Muscle layer of duodenum (tissue), 2 donors: ENCODE results near the gene BPI.
"Not testable (repeated sequence)": the region's sequence is repeated elsewhere in the genome, so short reads cannot be mapped to it uniquely, and the experiment has no call there.

ENCODE experiments used
- H3K27ac ChIP-seq: one replicate; pipeline ENCODE4 v1.7.0; 2013; ENCODE audit warnings: mild to moderate bottlenecking, low read length
- H3K27me3 ChIP-seq: one replicate; pipeline ENCODE4 v1.7.0; 2013; ENCODE audit warnings: low read depth, mild to moderate bottlenecking, control low read depth, low read length
- H3K36me3 ChIP-seq, 2 donors: one replicate each; pipeline ENCODE4 v1.7.0; 2013; ENCODE audit warnings: low read length in 2 of 2, control low read depth in 1 of 2, mild to moderate bottlenecking in 1 of 2; ENCODE audit not compliant: insufficient read depth in 2 of 2, control insufficient read depth in 1 of 2
- H3K4me1 ChIP-seq, 2 donors: one replicate each; pipeline ENCODE4 v1.7.0; 2013; ENCODE audit warnings: low read length in 2 of 2, mild to moderate bottlenecking in 2 of 2, control low read depth in 1 of 2, moderate library complexity in 1 of 2; ENCODE audit not compliant: insufficient read depth in 2 of 2, control insufficient read depth in 1 of 2
- H3K4me3 ChIP-seq, 2 donors: one replicate each; pipeline ENCODE4 v1.7.0; 2013; ENCODE audit warnings: low read length in 2 of 2, low read depth in 1 of 2, mild to moderate bottlenecking in 1 of 2
- H3K9me3 ChIP-seq, 2 donors: one replicate each; pipeline ENCODE4 v1.7.0; 2013; ENCODE audit warnings: low read length in 2 of 2, control low read depth in 1 of 2, mild to moderate bottlenecking in 1 of 2; ENCODE audit not compliant: control insufficient read depth in 1 of 2
- donor health status: healthy.

Gene BPI

GRCh38 chr20:38306379-38306778 is 2.4 kb downstream of the BPI start:
- H3K27me3 ChIP-seq = no peaks in the 10 kb centered on the region
- H3K4me1 ChIP-seq = peaks cover 0 to 4% of the 10 kb centered on the region in 2 donors
- no peak overlapping the region for H3K4me3 ChIP-seq
- H3K9me3 ChIP-seq = peaks cover 0 to 3% of the 10 kb centered on the region in 2 donors
- H3K36me3 ChIP-seq = no peaks in the 10 kb centered on the region
- no peak overlapping the region for H3K27ac ChIP-seq

DNA sequence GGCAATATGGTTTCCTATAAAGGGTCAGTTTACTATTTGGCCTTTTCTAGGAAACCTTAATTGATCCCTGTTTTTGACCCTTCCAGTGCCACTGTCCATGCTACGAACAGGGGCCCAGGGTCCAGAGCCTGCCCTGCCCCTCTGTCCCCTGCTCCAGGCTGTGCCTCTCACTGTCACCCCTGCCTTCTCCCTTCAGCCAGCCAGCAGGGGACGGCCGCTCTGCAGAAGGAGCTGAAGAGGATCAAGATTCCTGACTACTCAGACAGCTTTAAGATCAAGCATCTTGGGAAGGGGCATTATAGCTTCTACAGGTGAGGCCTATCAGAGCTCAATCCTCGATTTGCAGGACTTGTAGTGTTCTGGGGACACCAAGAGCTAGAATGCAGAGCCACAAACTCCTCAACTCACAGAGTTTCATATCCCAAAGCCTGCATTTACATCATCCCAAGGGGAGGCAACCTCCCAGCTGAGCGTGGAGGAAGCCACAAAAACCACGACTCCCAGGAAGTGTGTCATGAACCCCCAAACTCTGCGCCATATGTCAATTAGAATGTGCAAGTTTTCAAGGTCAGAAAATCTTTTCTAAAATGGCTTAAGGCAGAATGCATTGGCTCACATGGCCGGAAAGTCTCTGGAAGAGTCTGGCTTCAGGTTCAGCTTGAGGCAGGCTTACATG is 3.6 kb downstream of the BPI start:
- Histone ChIP-seq H3K4me1 (peaks cover 0 to 4% of the 10 kb centered on the region in 2 donors), H3K27ac (no peak overlapping the region), H3K27me3 (no peaks in the 10 kb centered on the region)

DNA sequence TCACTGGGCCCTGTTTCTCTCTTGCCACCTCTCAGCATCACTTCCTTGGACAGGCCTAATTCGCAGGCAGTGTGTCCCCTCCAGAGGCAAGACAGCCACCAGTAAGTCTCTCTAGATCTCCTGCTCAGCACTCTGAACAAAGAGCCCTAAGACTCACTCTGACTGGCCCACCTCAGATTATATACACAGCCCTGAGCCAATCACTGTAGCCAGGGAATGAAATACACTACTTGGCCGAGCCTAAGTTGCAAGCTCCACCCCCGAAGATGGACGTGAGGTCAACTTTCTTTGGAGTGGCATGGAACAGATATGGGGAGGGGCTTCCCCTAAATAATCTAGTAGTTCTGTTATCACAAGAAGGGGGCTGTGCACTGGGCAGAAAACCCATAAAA is 4.1 kb downstream of the BPI start:
- Histone ChIP-seq H3K27ac (no peak overlapping the region), H3K27me3 (no peaks in the 10 kb centered on the region), H3K36me3 (no peaks in the 10 kb centered on the region), H3K9me3 (peaks cover 0 to 3% of the 10 kb centered on the region in 2 donors), H3K4me1 (peaks cover 0 to 4% of the 10 kb centered on the region in 2 donors), H3K4me3 (no peak overlapping the region)

More for the DNA sequence above, 3.6 kb downstream of the BPI start:
- Histone ChIP-seq H3K36me3 (no peaks in the 10 kb centered on the region), H3K4me3 (no peak overlapping the region), H3K9me3 (peaks cover 0 to 3% of the 10 kb centered on the region in 2 donors)

GRCh38 chr20:38308447-38308846 is 4.5 kb downstream of the BPI start:
- Histone ChIP-seq H3K4me1 (no peaks in the 10 kb centered on the region), H3K27ac (no peak overlapping the region), H3K36me3 (no peaks in the 10 kb centered on the region), H3K9me3 (peaks cover 0 to 3% of the 10 kb centered on the region in 2 donors), H3K4me3 (no peak overlapping the region), H3K27me3 (no peaks in the 10 kb centered on the region)

DNA sequence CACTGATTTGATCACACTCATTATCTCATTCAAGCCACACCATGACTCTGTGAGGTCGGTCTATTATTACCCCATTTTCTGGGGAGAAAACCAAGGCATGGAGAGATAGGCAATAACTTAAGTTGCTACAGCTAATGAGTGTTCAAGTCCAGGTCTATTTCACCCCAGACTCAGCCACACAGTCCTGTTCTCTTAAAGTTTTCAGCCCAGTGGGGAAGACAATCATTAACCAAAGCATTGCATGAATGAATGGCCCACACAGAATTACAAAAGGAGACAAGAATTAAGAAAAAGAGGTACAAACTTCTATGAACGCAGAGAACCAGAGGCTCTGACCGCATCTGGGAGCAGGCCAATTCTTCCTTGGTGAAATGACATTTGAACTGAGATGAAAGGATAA is 7.1 kb downstream of the BPI start:
- Histone ChIP-seq H3K4me1 (no peaks in the 10 kb centered on the region), H3K9me3 (peaks cover 0 to 3% of the 10 kb centered on the region in 2 donors), H3K27ac (no peak overlapping the region), H3K4me3 (no peak overlapping the region), H3K36me3 (no peaks in the 10 kb centered on the region), H3K27me3 (no peaks in the 10 kb centered on the region)

DNA sequence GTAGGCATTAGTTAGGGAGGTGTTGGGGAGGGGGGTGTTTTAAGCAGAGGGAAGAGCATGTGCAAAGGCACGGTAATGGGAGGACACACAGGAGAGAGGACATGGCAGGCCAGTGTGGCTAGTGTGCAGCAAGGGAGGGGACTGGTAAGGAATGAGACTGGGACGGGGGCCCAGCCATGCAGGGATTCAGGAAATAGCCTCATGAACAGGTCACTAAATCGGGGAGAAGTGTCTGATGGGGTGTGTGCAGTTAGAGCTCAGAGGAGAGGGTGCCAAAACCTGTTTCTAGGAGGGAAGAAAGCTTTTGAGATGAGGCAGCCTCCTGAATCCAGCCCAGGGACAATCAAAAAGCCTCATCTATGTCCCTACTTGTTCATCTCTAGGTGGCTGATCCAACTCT is 7.5 kb downstream of the BPI start:
- Histone ChIP-seq H3K4me1 (no peaks in the 10 kb centered on the region), H3K4me3 (no peak overlapping the region), H3K9me3 (peaks cover 0 to 3% of the 10 kb centered on the region in 2 donors), H3K36me3 (no peaks in the 10 kb centered on the region), H3K27me3 (no peaks in the 10 kb centered on the region), H3K27ac (no peak overlapping the region)

GRCh38 chr20:38313676-38314075 is 9.7 kb downstream of the BPI start:
- Histone ChIP-seq H3K36me3 (no peaks in the 10 kb centered on the region), H3K27ac (no peak overlapping the region), H3K27me3 (no peaks in the 10 kb centered on the region), H3K4me3 (no peak overlapping the region), H3K4me1 (no peaks in the 10 kb centered on the region), H3K9me3 (peaks cover 0 to 3% of the 10 kb centered on the region in 2 donors)

GRCh38 chr20:38314350-38314749 is 10.4 kb downstream of the BPI start:
- H3K27ac ChIP-seq, H3K4me3 ChIP-seq, H3K27me3 ChIP-seq, H3K9me3 ChIP-seq, H3K4me1 ChIP-seq, H3K36me3 ChIP-seq: not testable (repeated sequence)

DNA sequence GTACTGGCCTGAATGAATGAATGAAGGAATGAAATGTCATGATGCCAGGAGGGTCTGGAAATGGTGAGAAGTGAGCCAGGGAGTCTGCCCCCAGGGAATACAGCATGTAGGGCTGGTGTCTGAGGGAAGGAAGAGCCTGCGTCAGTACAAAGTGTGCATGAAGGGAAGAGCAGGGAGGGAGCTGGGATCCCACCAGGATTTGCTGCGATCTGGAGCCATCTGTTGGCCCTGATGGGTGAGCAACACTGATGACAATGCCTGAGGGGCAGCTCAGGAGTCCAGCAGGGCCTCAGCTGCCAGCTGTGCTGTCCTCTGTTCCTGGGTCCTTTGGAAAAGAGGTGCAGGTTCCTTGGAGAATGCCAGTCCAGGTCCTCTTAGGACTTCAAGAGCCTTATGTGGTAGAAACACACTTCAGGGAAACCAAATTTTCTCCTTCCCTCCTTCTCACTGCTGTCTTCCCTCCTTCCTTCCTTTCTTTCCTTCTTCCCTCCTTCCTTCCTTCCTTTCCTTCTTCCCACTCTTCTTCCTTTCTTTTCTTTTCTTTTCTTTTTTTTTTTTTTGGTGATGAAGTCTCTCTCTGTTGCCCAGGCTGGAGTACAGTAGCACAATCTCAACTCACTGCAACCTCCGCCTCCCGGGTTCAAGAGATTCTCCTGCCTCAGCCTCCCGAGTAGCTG is 11.5 kb downstream of the BPI start:
- Histone ChIP-seq H3K4me1 (no peaks in the 10 kb centered on the region), H3K9me3 (no peaks in the 10 kb centered on the region), H3K36me3 (no peaks in the 10 kb centered on the region), H3K4me3 (no peak overlapping the region), H3K27me3 (no peaks in the 10 kb centered on the region), H3K27ac (no peak overlapping the region)

DNA sequence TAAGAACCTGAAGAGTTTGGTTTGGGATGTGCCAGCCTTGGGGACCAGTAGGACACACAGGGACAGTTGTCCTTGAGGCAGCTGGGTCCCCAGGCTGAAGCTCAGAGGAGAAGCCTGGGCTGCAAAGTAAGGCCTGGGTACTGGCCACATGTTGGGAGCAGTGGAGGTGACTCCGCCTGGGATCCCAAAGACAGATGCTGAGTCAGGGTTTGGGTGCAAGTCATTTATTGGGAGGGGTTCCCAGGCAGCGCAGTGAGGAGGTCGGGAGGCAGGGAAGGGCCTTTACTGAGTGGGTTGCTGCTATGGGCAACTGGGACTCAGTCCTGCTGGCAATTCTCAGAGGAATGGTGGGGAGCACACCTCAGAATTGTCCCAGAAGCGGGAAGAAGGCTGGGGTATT is 12.4 kb downstream of the BPI start:
- Histone ChIP-seq H3K27me3 (no peaks in the 10 kb centered on the region), H3K27ac (no peak overlapping the region), H3K9me3 (no peaks in the 10 kb centered on the region), H3K4me1 (no peaks in the 10 kb centered on the region), H3K4me3 (no peak overlapping the region), H3K36me3 (no peaks in the 10 kb centered on the region)

GRCh38 chr20:38317422-38317821 is 13.5 kb downstream of the BPI start:
- no peaks in the 10 kb centered on the region for H3K9me3 ChIP-seq
- H3K27ac ChIP-seq = no peak overlapping the region
- H3K36me3 ChIP-seq = no peaks in the 10 kb centered on the region
- no peaks in the 10 kb centered on the region for H3K27me3 ChIP-seq
- H3K4me3 ChIP-seq = no peak overlapping the region
- no peaks in the 10 kb centered on the region for H3K4me1 ChIP-seq

GRCh38 chr20:38320221-38320620 is 16.3 kb downstream of the BPI start:
- no peaks in the 10 kb centered on the region for H3K9me3 ChIP-seq
- no peaks in the 10 kb centered on the region for H3K4me1 ChIP-seq
- H3K27ac ChIP-seq = no peak overlapping the region
- H3K4me3 ChIP-seq = no peak overlapping the region
- no peaks in the 10 kb centered on the region for H3K27me3 ChIP-seq
- no peaks in the 10 kb centered on the region for H3K36me3 ChIP-seq
